GM12878 (cell line): ENCODE measurements around the gene GLRX2. TPM values are rescaled to one million over a fixed set of nuclear protein-coding genes. Genes with fewer than 3 reads are reported as not detected.

Source experiments
- ATAC-seq: fragments of 200-7000 bp; cut with Tn5 transposase; 3 replicates; pipeline ENCODE4 v1.9.1; 2020; ENCODE audit warnings: mild to moderate bottlenecking, moderate library complexity
- BruUV-seq: library from RNA; stranded (reverse); fragments of 400-500 nt; replicated peaks from 2 replicates; lab custom pipeline; 2021; lab: Mats Ljungman, UMichigan
- CTCF ChIA-PET: fragments of 300-600 bp; sonication (Branson Sonifier 250); formaldehyde crosslinking; extraction: SDS; loops from one replicate; lab custom pipeline; 2021; ENCODE audit warnings: inconsistent platforms; lab: Yijun Ruan, JAX
- POLR2A ChIA-PET: fragments of 350-600 bp; formaldehyde crosslinking; extraction: SDS; loops from one replicate; lab custom pipeline; 2021; ENCODE audit warnings: inconsistent platforms; lab: Charles Lee
- RAD21 ChIA-PET: fragments of 300-600 bp; sonication (Branson Sonifier 250); formaldehyde crosslinking; loops from one replicate; lab custom pipeline; 2023; ENCODE audit warnings: antibody characterized with exemption; ENCODE audit not compliant: unreplicated experiment; lab: Charles Lee
- SMC1A ChIA-PET: fragments of 300-600 bp; sonication (Branson Sonifier 250); formaldehyde crosslinking; loops from one replicate; lab custom pipeline; 2023; ENCODE audit not compliant: unreplicated experiment, uncharacterized antibody; lab: Charles Lee
- DNase-seq: peaks from one replicate; pipeline ENCODE4 v3.0.0-alpha.2; 2011; ENCODE audit warnings: low read depth, low spot score
- FAIRE-seq: peaks from 3 replicates; lab custom pipeline; 2011; peaks lifted over from hg19 to GRCh38; lab: Jason Lieb, UNC
- H2AFZ ChIP-seq: 2 replicates; pipeline ENCODE4 v1.6.0; 2011; ENCODE audit warnings: low read depth, low read length, control low read depth; ENCODE audit not compliant: control insufficient read depth
- H3K27ac ChIP-seq: 2 replicates; pipeline ENCODE4 v1.5.1; 2011; ENCODE audit warnings: control low read depth; ENCODE audit not compliant: control insufficient read depth, insufficient read depth
- H3K27me3 ChIP-seq, 2 experiments: replicated peaks in 1 of 2; 2 replicates each; pipeline versions ENCODE4 v1.6.0 to v1.6.1; 2011; ENCODE audit warnings: low read length in 1 of 2; ENCODE audit not compliant: control insufficient read depth in 2 of 2, insufficient read depth in 2 of 2
- H3K36me3 ChIP-seq, 2 experiments: 2 replicates each; pipeline ENCODE4 v1.5.1; 2011; ENCODE audit warnings: low read length in 1 of 2; ENCODE audit not compliant: control insufficient read depth in 2 of 2, insufficient read depth in 2 of 2
- H3K4me1 ChIP-seq: 2 replicates; pipeline ENCODE4 v1.6.1; 2011; ENCODE audit warnings: mild to moderate bottlenecking, low read length, moderate library complexity, mixed read lengths; ENCODE audit not compliant: control insufficient read depth, insufficient read depth
- H3K4me2 ChIP-seq: 2 replicates; pipeline ENCODE4 v1.6.0; 2011; ENCODE audit warnings: control low read depth; ENCODE audit not compliant: control insufficient read depth, insufficient read depth
- H3K4me3 ChIP-seq: fragments of 200-600 bp; sonication (generic); 2 replicates; pipeline ENCODE4 v1.5.1; 2016
- H3K79me2 ChIP-seq: 2 replicates; pipeline ENCODE4 v1.6.0; 2011; ENCODE audit warnings: low read length; ENCODE audit not compliant: control insufficient read depth, insufficient read depth
- H3K9ac ChIP-seq: 2 replicates; pipeline ENCODE4 v1.8.0; 2011; ENCODE audit warnings: low read length, control low read depth, mixed read lengths; ENCODE audit not compliant: control insufficient read depth, insufficient read depth
- H3K9me3 ChIP-seq: replicated peaks from 3 replicates; pipeline ENCODE4 v1.5.1; 2011; ENCODE audit warnings: mild to moderate bottlenecking, low read length; ENCODE audit not compliant: control insufficient read depth, insufficient read depth
- H4K20me1 ChIP-seq: 2 replicates; pipeline ENCODE4 v1.6.0; 2011; ENCODE audit not compliant: control insufficient read depth, insufficient read depth
- BMI1 ChIP-seq: fragments of 450-650 bp; IDR thresholded peaks from 2 replicates; pipeline ENCODE4 v1.6.1; 2016; ENCODE audit warnings: mild to moderate bottlenecking, moderate library complexity, borderline replicate concordance
- BRCA1 ChIP-seq: IDR thresholded peaks from 2 replicates; pipeline ENCODE4 v1.6.1; 2011; ENCODE audit warnings: low read depth, low read length, improper control_type of control experiment
- CBFB ChIP-seq: IDR thresholded peaks from 2 replicates; pipeline ENCODE4 v1.6.1; 2016; ENCODE audit warnings: antibody characterized with exemption, low read depth
- FOXM1 ChIP-seq: IDR thresholded peaks from 2 replicates; pipeline ENCODE4 v1.6.1; 2012; ENCODE audit warnings: low read depth, mild to moderate bottlenecking, inconsistent platforms, low read length, moderate library complexity
- MYB ChIP-seq: fragments of 150-350 bp; IDR thresholded peaks from 2 replicates; pipeline ENCODE4 v1.6.1; 2014; ENCODE audit warnings: mild to moderate bottlenecking, low read depth, low read length, borderline replicate concordance
- NFIC ChIP-seq: IDR thresholded peaks from 2 replicates; pipeline ENCODE4 v1.6.1; 2012; ENCODE audit warnings: low read depth, mild to moderate bottlenecking, inconsistent platforms, low read length, moderate library complexity
- RAD21 ChIP-seq: IDR thresholded peaks from 2 replicates; pipeline ENCODE4 v1.6.1; 2011; ENCODE audit warnings: mild to moderate bottlenecking, low read depth, low read length, moderate library complexity; ENCODE audit not compliant: insufficient read depth
- RFX5 ChIP-seq: IDR thresholded peaks from 2 replicates; pipeline ENCODE4 v1.6.1; 2011; ENCODE audit warnings: low read depth, low read length, improper control_type of control experiment
- SMARCA5 ChIP-seq: fragments of 450-650 bp; IDR thresholded peaks from 2 replicates; pipeline ENCODE4 v1.6.1; 2017; ENCODE audit warnings: mild to moderate bottlenecking
- TCF3 ChIP-seq: IDR thresholded peaks from 2 replicates; pipeline ENCODE4 v1.6.1; 2012; ENCODE audit warnings: low read depth, mild to moderate bottlenecking, low read length, borderline replicate concordance; ENCODE audit not compliant: insufficient read depth
- USF2 ChIP-seq: IDR thresholded peaks from 2 replicates; pipeline ENCODE4 v1.6.1; 2011; ENCODE audit warnings: low read depth, low read length, improper control_type of control experiment, borderline replicate concordance
- YY1 ChIP-seq: IDR thresholded peaks from 2 replicates; pipeline ENCODE4 v1.6.1; 2011; ENCODE audit warnings: low read depth, mild to moderate bottlenecking, low read length
- ZNF207 ChIP-seq: fragments of 450-650 bp; IDR thresholded peaks from 2 replicates; pipeline ENCODE4 v1.6.1; 2014; ENCODE audit warnings: antibody characterized with exemption, mild to moderate bottlenecking, borderline replicate concordance
- ZNF274 ChIP-seq: IDR thresholded peaks from one replicate; pipeline ENCODE4 v1.8.0; 2011; ENCODE audit not compliant: insufficient read length, insufficient read depth
- WGBS: methylation state at CpG from one replicate; pipeline ENCODE4 v1.1.6; 2016; ENCODE audit warnings: low lambda C conversion rate; ENCODE audit not compliant: insufficient replicate concordance, insufficient coverage; ENCODE audit errors: missing lambda C conversion rate; 5-methylcytosine and 5-hydroxymethylcytosine counted together
- in situ Hi-C: fragments of 300-500 bp; cut with MboI; formaldehyde crosslinking; loops from 9 replicates; pipeline ENCODE4 v1.14.3; 2018; ENCODE audit warnings: mixed read lengths
- intact Hi-C: fragments of 100-400 bp; cut with micrococcal nuclease; formaldehyde crosslinking; loops from one replicate; pipeline ENCODE4 v1.14.2; 2022; ENCODE audit not compliant: unreplicated experiment
- polyA plus RNA-seq, 11 experiments: library from polyadenylated mRNA; depleted of rRNA in 4 of 11; unstranded in 6 of 11; stranded (reverse) in 5 of 11; fragments of >200 nt; fragmentation: Nextera tagmentation in 4 of 11; fragmentation: Illumina TruSeq in 1 of 11; extraction: Ambion mirVana in 4 of 11; extraction: Trizol in 1 of 11; gene quantifications; 1 replicate in 1 of 11; 2 replicates in 10 of 11; pipeline versions ENCODE4 v1.2.1 to v1.2.3, GENCODE V29; 2011 to 2016; ENCODE audit warnings: inconsistent platforms in 2 of 11, missing spikeins in 2 of 11, low read depth in 1 of 11
- total RNA-seq, 4 experiments: library from RNA; depleted of rRNA in 3 of 4; stranded (reverse); fragments of >200 nt in 3 of 4; fragmentation: Illumina TruSeq in 1 of 4; extraction: Trizol in 1 of 4; gene quantifications; 2 replicates each; pipeline versions ENCODE4 v1.2.1 to v1.2.3, GENCODE V29; 2013 to 2021
- TF ChIP-seq, protein P1 (sequence below): IDR thresholded peaks from 2 replicates; pipeline ENCODE4 v1.6.1; 2012; ENCODE audit warnings: low read length, inconsistent platforms
- TF ChIP-seq, protein P2 (sequence below): fragments of 450-650 bp; IDR thresholded peaks from 2 replicates; pipeline ENCODE4 v1.6.1; 2018; ENCODE audit warnings: mild to moderate bottlenecking, low read depth, moderate library complexity; ENCODE audit not compliant: partially characterized antibody

The GLRX2 gene
- total and polyA plus RNA-seq, 10 of the 15 experiments (the other 5 are each of a cell fraction or from before 2014, with no cell fraction given) = 5.5 to 67.6 (median 16.6) TPM

- Histone ChIP-seq H3K27ac (peak within 1 kb of the TSS; percentile 92), H3K9ac (peak within 1 kb of the TSS; percentile 94), H3K79me2 (peaks cover 44% of the 10 kb centered on the region), H3K9me3 (no peaks in the 10 kb centered on the region), H3K4me2 (peak within 1 kb of the TSS; percentile 87), H3K4me1 (no peaks in the 10 kb centered on the region; the same call in 1 of the 2 replicates), H3K36me3 (peaks cover 0 to 8% of the 10 kb centered on the region in 2 experiments; a peak in 1 of 4 replicates), H4K20me1 (no peaks in the 10 kb centered on the region), H2AFZ (peak within 1 kb of the TSS; percentile 92), H3K27me3 (no peaks in the 10 kb centered on the region), H3K4me3 (peak within 1 kb of the TSS; percentile 91)
- ChIA-PET RAD21 (interaction anchor here (1.1 to 2.4 kb wide), 7 partner anchors 17 to 315 kb away, joined by 4 to 12 read pairs (median 8); partner anchors contain the start of genes GLRX2, RO60 and UCHL5), CTCF (interaction anchor here (0.6 to 3.1 kb wide), 24 partner anchors 10 to 647 kb away, joined by 3 to 14 read pairs (median 5); partner anchors contain the start of genes GLRX2, RO60 and UCHL5), SMC1A (interaction anchor here (0.7 to 2.2 kb wide), 12 partner anchors 11 to 644 kb away, joined by 3 to 10 read pairs (median 4); no protein-coding TSS in a partner anchor), POLR2A (interaction anchor here (1.1 to 4.1 kb wide), 4 partner anchors 17 to 515 kb away, joined by 3 to 26 read pairs (median 11); partner anchors contain the start of genes GLRX2, RO60 and UCHL5)
- FAIRE-seq (peak; percentile 95), DNase-seq (peak; percentile 89), ATAC-seq (peak; percentile 93)
- TSS peak; percentile 75 for BruUV-seq
- in situ Hi-C loops (loop anchor here (10.0 kb wide), 1 partner anchor 307 kb away; no protein-coding TSS in a partner anchor), intact Hi-C loops (loop anchor here (1.0 to 5.0 kb wide), 7 partner anchors 17 to 647 kb away; partner anchors contain the start of genes GLRX2, RGS1, RGS2 and RO60)
- WGBS = 1% methylated on average over 81 of the region's 85 CpGs
- TF ChIP-seq NFIC (0 out of 2 replicates have a peak, but pooled peaks have one; percentile 11), BMI1 (no peak), CBFB (peak; percentile 41; the same call in 1 of the 2 replicates), RAD21 (peak; percentile 74), USF2 (no peak), SMARCA5 (peak; percentile 95), BRCA1 (no peak), YY1 (peak; percentile 92), RFX5 (0 out of 2 replicates have a peak, but pooled peaks have one; percentile 7), FOXM1 (peak; percentile 78), TCF3 (0 out of 2 replicates have a peak, but pooled peaks have one; percentile 4), ZNF207 (peak; percentile 91), ZNF274 (no peak), MYB (peak; percentile 90)
- TF ChIP-seq, protein P1, sequence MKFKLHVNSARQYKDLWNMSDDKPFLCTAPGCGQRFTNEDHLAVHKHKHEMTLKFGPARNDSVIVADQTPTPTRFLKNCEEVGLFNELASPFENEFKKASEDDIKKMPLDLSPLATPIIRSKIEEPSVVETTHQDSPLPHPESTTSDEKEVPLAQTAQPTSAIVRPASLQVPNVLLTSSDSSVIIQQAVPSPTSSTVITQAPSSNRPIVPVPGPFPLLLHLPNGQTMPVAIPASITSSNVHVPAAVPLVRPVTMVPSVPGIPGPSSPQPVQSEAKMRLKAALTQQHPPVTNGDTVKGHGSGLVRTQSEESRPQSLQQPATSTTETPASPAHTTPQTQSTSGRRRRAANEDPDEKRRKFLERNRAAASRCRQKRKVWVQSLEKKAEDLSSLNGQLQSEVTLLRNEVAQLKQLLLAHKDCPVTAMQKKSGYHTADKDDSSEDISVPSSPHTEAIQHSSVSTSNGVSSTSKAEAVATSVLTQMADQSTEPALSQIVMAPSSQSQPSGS = peak; percentile 45; the same call in 1 of the 2 replicates
- TF ChIP-seq, protein P2, sequence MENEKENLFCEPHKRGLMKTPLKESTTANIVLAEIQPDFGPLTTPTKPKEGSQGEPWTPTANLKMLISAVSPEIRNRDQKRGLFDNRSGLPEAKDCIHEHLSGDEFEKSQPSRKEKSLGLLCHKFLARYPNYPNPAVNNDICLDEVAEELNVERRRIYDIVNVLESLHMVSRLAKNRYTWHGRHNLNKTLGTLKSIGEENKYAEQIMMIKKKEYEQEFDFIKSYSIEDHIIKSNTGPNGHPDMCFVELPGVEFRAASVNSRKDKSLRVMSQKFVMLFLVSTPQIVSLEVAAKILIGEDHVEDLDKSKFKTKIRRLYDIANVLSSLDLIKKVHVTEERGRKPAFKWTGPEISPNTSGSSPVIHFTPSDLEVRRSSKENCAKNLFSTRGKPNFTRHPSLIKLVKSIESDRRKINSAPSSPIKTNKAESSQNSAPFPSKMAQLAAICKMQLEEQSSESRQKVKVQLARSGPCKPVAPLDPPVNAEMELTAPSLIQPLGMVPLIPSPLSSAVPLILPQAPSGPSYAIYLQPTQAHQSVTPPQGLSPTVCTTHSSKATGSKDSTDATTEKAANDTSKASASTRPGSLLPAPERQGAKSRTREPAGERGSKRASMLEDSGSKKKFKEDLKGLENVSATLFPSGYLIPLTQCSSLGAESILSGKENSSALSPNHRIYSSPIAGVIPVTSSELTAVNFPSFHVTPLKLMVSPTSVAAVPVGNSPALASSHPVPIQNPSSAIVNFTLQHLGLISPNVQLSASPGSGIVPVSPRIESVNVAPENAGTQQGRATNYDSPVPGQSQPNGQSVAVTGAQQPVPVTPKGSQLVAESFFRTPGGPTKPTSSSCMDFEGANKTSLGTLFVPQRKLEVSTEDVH = no peak
These were observed 16.7 kb upstream of the GLRX2 start, which contains the start of gene CDC73 for GRCh38 chr1:193121616-193122593. TSS of gene CDC73 (plus strand) at chr1:193122031. CDS start at chr1:193122201, 170 bp downstream.
